PFSK-1 (cell line): ENCODE data around the gene PLEK.

Experiments used
- FOXP2 ChIP-seq: optimal IDR thresholded peaks from 2 replicates; pipeline ENCODE3; 2011; ENCODE audit warnings: borderline replicate concordance, control low read depth, inconsistent platforms; ENCODE audit not compliant: insufficient read depth; ENCODE audit errors: extremely low read length, extremely low read depth
- POLR2AphosphoS5 ChIP-seq: IDR thresholded peaks from 2 replicates; pipeline ENCODE4 v1.6.1; 2012; ENCODE audit warnings: low read depth, mild to moderate bottlenecking, control low read depth, low read length, moderate library complexity
- SIN3A ChIP-seq: IDR thresholded peaks from 2 replicates; pipeline ENCODE4 v1.6.1; 2012; ENCODE audit warnings: mild to moderate bottlenecking, low read length, moderate library complexity, borderline replicate concordance; ENCODE audit not compliant: insufficient read depth

DNA sequence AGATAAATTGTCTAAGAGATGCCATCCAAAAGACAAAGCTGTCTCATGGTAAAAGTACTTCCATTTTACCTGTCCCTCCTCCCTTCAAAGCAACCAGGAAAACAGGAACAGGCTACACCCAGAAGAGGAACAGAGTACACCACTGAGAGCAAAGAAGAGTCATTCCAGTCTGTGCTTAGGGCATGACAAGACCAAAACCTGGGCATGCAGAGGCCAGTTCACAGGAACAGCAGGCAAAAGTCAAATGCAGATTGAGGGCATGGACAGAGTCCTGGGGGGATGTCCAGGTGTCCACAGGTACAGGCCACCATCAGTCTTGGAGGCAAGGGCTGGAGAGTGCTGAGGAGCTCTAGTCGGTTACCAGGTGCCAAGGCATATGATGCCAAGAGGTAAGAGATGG, 23.7 kb downstream of the PLEK start:
- no peak for TF ChIP-seq POLR2AphosphoS5
- no peak for TF ChIP-seq SIN3A
- no peak for TF ChIP-seq FOXP2
